NT2/D1 (cell line): ENCODE measurements around the gene CNGB1.

Experiments used
- SUZ12 ChIP-seq: IDR thresholded peaks from 2 replicates; pipeline ENCODE4 v1.6.1; 2011; ENCODE audit not compliant: insufficient read length, insufficient read depth; ENCODE audit errors: extremely low read depth
- YY1 ChIP-seq: IDR thresholded peaks from 2 replicates; pipeline ENCODE4 v1.6.1; 2011; ENCODE audit not compliant: insufficient read length, insufficient read depth

- TF ChIP-seq YY1 (no peak), SUZ12 (no peak)
Observed at GRCh38 chr16:58009856-58010416, 39.0 kb upstream of the CNGB1 start.
